Neural progenitor cell (in vitro differentiated cells): ENCODE results near the gene CCT3. TPM values are rescaled to one million over a fixed set of nuclear protein-coding genes. Genes with fewer than 3 reads are reported as not detected.

ENCODE experiments used
- DNase-seq: peaks from one replicate; pipeline ENCODE4 v3.0.0-alpha.2; 2016; ENCODE audit warnings: low spot score
- H2AFZ ChIP-seq: fragments of 200-600 bp; sonication (generic); replicated peaks from 2 replicates; pipeline ENCODE4 v1.6.1; 2016; ENCODE audit warnings: antibody characterized with exemption
- H3F3A ChIP-seq: fragments of 200-600 bp; sonication (generic); 2 replicates; pipeline ENCODE4 v1.6.1; 2016; ENCODE audit warnings: antibody characterized with exemption, low read depth
- H3K27ac ChIP-seq: fragments of 200-600 bp; sonication (generic); 2 replicates; pipeline ENCODE4 v1.5.1; 2016; ENCODE audit warnings: mild to moderate bottlenecking
- H3K27me3 ChIP-seq: fragments of 200-600 bp; sonication (generic); 2 replicates; pipeline ENCODE4 v1.6.1; 2016; ENCODE audit warnings: mild to moderate bottlenecking, moderate library complexity
- H3K36me3 ChIP-seq: fragments of 200-600 bp; sonication (generic); 2 replicates; pipeline ENCODE4 v1.5.1; 2016
- H3K4me1 ChIP-seq: fragments of 200-600 bp; sonication (generic); 2 replicates; pipeline ENCODE4 v1.6.1; 2016; ENCODE audit warnings: mixed run types
- H3K4me2 ChIP-seq: fragments of 200-600 bp; sonication (generic); 2 replicates; pipeline ENCODE4 v1.6.1; 2016
- H3K4me3 ChIP-seq: fragments of 200-600 bp; sonication (generic); 2 replicates; pipeline ENCODE4 v1.5.1; 2016
- H3K79me2 ChIP-seq: fragments of 200-600 bp; sonication (generic); 2 replicates; pipeline ENCODE4 v1.6.1; 2016; ENCODE audit warnings: low read depth
- H3K9ac ChIP-seq: fragments of 200-600 bp; sonication (generic); 2 replicates; pipeline ENCODE4 v1.6.1; 2016
- H3K9me3 ChIP-seq: fragments of 200-600 bp; sonication (generic); 2 replicates; pipeline ENCODE4 v1.5.1; 2016; ENCODE audit warnings: low read depth
- H4K20me1 ChIP-seq: fragments of 200-600 bp; sonication (generic); 2 replicates; pipeline ENCODE4 v1.6.1; 2016; ENCODE audit warnings: low read depth
- H3K27ac Mint-ChIP-seq: 3 replicates; pipeline ENCODE4 v1.8.0; 2021; ENCODE audit warnings: mixed read lengths
- H3K27me3 Mint-ChIP-seq: 2 replicates; pipeline ENCODE4 v1.8.0; 2022; ENCODE audit warnings: low read depth, mild to moderate bottlenecking, inconsistent platforms, moderate library complexity, mixed read lengths; ENCODE audit not compliant: insufficient read depth
- H3K36me3 Mint-ChIP-seq: 3 replicates; pipeline ENCODE4 v1.8.0; 2021; ENCODE audit warnings: mixed read lengths
- H3K4me1 Mint-ChIP-seq: 3 replicates; pipeline ENCODE4 v1.8.0; 2021; ENCODE audit warnings: mixed read lengths
- H3K4me3 Mint-ChIP-seq: 3 replicates; pipeline ENCODE4 v1.8.0; 2021; ENCODE audit warnings: mild to moderate bottlenecking, moderate library complexity, mixed read lengths
- H3K9me3 Mint-ChIP-seq: 3 replicates; pipeline ENCODE4 v1.8.0; 2020; ENCODE audit warnings: mixed read lengths
- CTCF ChIP-seq: fragments of 200-600 bp; sonication (generic); IDR thresholded peaks from 2 replicates; pipeline ENCODE4 v1.5.1; 2017; ENCODE audit warnings: antibody characterized with exemption, mild to moderate bottlenecking
- EZH2 ChIP-seq: fragments of 200-600 bp; sonication (generic); IDR thresholded peaks from 2 replicates; pipeline ENCODE4 v1.6.1; 2017; ENCODE audit warnings: antibody characterized with exemption, mild to moderate bottlenecking, moderate library complexity
- EZH2phosphoT487 ChIP-seq: fragments of 200-600 bp; sonication (generic); IDR thresholded peaks from 2 replicates; pipeline ENCODE4 v1.6.1; 2017; ENCODE audit warnings: antibody characterized with exemption
- total RNA-seq: library from RNA; depleted of rRNA; stranded (reverse); fragments of >200 nt; gene quantifications from 2 replicates; pipeline ENCODE4 v1.2.3, GENCODE V29; 2015; ENCODE audit warnings: low replicate concordance

The CCT3 gene
- total RNA-seq, 1 donor from 2014 or later: 434 TPM

- H3K4me3 ChIP-seq: no peak overlapping the region
- no peak overlapping the region for H2AFZ ChIP-seq
- H3K9me3 ChIP-seq: no peaks in the 10 kb centered on the region
- no peak overlapping the region for H3K9ac ChIP-seq
- H3K4me1 ChIP-seq: peaks cover 33% of the 10 kb centered on the region
- Mint-ChIP-seq H3K27me3 (peaks cover 43% of the 10 kb centered on the region), H3K4me1 (peaks cover 21% of the 10 kb centered on the region), H3K4me3 (peak overlapping the region; percentile 38), H3K36me3 (no peaks in the 10 kb centered on the region), H3K9me3 (no peaks in the 10 kb centered on the region), H3K27ac (no peak overlapping the region)
- H3F3A ChIP-seq: peaks cover 16% of the 10 kb centered on the region
- no peak overlapping the region for H3K4me2 ChIP-seq
- no peaks in the 10 kb centered on the region for H3K79me2 ChIP-seq
- DNase-seq: no peak
- peaks cover 100% of the 10 kb centered on the region for H3K27me3 ChIP-seq
- TF ChIP-seq EZH2phosphoT487 (no peak), CTCF (no peak), EZH2 (no peak)
- H3K27ac ChIP-seq: no peak overlapping the region
- H4K20me1 ChIP-seq: peaks cover 28% of the 10 kb centered on the region
- no peaks in the 10 kb centered on the region for H3K36me3 ChIP-seq
Observed at GRCh38 chr1:156386134-156386901, 48.2 kb upstream of the CCT3 start.

- no peaks in the 10 kb centered on the region for H3K36me3 ChIP-seq
- Mint-ChIP-seq H3K27ac (no peak overlapping the region), H3K4me1 (peaks cover 20% of the 10 kb centered on the region), H3K9me3 (no peaks in the 10 kb centered on the region), H3K36me3 (no peaks in the 10 kb centered on the region), H3K27me3 (peaks cover 40% of the 10 kb centered on the region), H3K4me3 (peak overlapping the region; percentile 38)
- H3K79me2 ChIP-seq: no peaks in the 10 kb centered on the region
- no peak overlapping the region for H3K4me3 ChIP-seq
- no peak overlapping the region for H3K4me2 ChIP-seq
- H3F3A ChIP-seq: peaks cover 16% of the 10 kb centered on the region
- no peak overlapping the region for H3K9ac ChIP-seq
- TF ChIP-seq CTCF (peak; percentile 95), EZH2phosphoT487 (no peak), EZH2 (peak; percentile 53)
- H3K27ac ChIP-seq: no peak overlapping the region
- H4K20me1 ChIP-seq: peaks cover 28% of the 10 kb centered on the region
- H3K9me3 ChIP-seq: no peaks in the 10 kb centered on the region
- peaks cover 100% of the 10 kb centered on the region for H3K27me3 ChIP-seq
- peaks cover 25% of the 10 kb centered on the region for H3K4me1 ChIP-seq
- no peak overlapping the region for H2AFZ ChIP-seq
- DNase-seq: peak; percentile 89
Observed at GRCh38 chr1:156385534-156386031, 47.5 kb upstream of the CCT3 start.

- Histone ChIP-seq H4K20me1 (peaks cover 28% of the 10 kb centered on the region), H3K4me2 (no peak overlapping the region), H3F3A (peaks cover 12% of the 10 kb centered on the region), H3K9ac (no peak overlapping the region), H3K9me3 (no peaks in the 10 kb centered on the region), H3K79me2 (no peaks in the 10 kb centered on the region), H2AFZ (no peak overlapping the region), H3K27me3 (peaks cover 96% of the 10 kb centered on the region), H3K4me3 (no peak overlapping the region), H3K36me3 (no peaks in the 10 kb centered on the region), H3K4me1 (peaks cover 16% of the 10 kb centered on the region), H3K27ac (no peak overlapping the region)
- H3K27ac Mint-ChIP-seq: no peak overlapping the region
- peaks cover 38% of the 10 kb centered on the region for H3K27me3 Mint-ChIP-seq
- no peaks in the 10 kb centered on the region for H3K9me3 Mint-ChIP-seq
- H3K36me3 Mint-ChIP-seq: no peaks in the 10 kb centered on the region
- no peak for DNase-seq
- no peak for TF ChIP-seq CTCF
- TF ChIP-seq EZH2: no peak
- TF ChIP-seq EZH2phosphoT487: no peak
- H3K4me3 Mint-ChIP-seq: no peak overlapping the region
- H3K4me1 Mint-ChIP-seq: peaks cover 17% of the 10 kb centered on the region
Observed at GRCh38 chr1:156384658-156385057, 46.6 kb upstream of the CCT3 start.
